Activated CD4-positive, alpha-beta T cell treated with anti-CD3 and anti-CD28 coated beads, Interleukin-2, amount 50 U/mL, for 16 hours (primary cell): ENCODE measurements around the gene CPA5.
"Not testable (repeated sequence)": the region's sequence is repeated elsewhere in the genome, so short reads cannot be mapped to it uniquely, and the experiment has no call there.

Experiments used
- DNase-seq: peaks from one replicate; pipeline ENCODE4 v3.0.0-alpha.2; 2020

CPA5 gene, protein sequence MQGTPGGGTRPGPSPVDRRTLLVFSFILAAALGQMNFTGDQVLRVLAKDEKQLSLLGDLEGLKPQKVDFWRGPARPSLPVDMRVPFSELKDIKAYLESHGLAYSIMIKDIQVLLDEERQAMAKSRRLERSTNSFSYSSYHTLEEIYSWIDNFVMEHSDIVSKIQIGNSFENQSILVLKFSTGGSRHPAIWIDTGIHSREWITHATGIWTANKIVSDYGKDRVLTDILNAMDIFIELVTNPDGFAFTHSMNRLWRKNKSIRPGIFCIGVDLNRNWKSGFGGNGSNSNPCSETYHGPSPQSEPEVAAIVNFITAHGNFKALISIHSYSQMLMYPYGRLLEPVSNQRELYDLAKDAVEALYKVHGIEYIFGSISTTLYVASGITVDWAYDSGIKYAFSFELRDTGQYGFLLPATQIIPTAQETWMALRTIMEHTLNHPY

DNA sequence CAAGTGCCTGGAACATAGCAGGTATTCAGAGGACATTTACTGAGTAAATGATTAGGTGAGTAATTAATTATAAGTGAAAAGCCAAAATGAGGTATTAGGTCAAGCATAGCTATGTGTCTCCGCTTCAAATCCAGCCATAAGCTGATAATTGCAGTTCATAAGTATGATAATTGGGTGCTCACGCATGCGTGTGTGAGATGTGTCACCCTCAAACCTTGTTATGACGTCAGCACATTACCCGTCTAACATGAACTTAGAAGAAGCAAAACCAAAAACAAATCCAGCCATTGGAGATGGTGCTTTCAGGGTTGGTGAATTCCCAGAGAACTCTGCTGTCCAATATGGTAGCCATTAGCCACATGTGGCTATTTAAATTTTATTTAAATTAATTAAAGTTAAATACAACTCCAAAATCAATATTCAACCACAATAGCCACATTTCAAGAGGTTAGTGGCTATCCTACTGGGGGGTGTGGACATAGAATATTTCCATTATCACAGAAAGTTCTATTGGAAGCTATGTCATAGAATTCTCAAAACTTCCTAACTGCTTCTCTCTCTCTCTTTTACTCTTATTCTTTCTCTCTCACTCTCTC, at the start of gene CPA5:
CPA5 (plus strand) TSS at position 546 of the 596 bp plus-strand sequence. CDS start 1,670 bp downstream, outside the sequence.
- DNase-seq, result no peak

DNA sequence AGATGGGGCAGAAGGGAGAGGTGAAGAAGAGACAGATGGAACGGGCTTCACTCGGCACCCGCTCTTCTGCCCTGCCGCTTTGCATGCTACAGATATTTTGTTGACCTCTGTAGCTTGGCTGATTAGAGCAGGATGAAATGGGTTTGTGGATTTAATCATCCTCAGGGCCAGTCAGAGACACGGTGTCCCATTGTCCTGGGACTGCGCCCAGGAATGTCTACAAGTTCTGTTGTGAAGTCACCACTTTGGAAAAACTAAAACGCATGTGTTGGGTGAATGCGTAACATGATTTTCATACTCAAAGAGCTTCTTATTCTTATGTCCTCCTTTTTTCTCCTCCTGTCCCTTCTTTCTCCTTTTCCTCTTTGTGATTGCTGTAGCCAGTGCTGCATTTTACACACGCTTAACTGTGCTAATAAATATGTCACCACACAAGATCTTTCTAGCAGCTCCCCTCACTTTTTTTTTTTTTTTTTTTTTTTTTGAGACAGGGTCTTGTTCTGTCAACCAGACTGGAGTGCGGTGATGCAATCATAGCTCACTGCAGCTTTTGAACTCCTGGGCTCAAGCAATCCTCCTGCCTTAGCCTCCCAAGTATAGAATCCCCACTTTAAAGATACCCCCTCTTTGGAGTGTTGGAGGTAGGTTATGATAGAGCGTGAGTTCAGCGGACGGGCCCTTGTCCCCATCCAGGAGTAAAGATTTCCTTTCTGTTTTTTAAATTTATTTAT, 48.2 kb upstream of the CPA5 start:
- no peak for DNase-seq

DNA sequence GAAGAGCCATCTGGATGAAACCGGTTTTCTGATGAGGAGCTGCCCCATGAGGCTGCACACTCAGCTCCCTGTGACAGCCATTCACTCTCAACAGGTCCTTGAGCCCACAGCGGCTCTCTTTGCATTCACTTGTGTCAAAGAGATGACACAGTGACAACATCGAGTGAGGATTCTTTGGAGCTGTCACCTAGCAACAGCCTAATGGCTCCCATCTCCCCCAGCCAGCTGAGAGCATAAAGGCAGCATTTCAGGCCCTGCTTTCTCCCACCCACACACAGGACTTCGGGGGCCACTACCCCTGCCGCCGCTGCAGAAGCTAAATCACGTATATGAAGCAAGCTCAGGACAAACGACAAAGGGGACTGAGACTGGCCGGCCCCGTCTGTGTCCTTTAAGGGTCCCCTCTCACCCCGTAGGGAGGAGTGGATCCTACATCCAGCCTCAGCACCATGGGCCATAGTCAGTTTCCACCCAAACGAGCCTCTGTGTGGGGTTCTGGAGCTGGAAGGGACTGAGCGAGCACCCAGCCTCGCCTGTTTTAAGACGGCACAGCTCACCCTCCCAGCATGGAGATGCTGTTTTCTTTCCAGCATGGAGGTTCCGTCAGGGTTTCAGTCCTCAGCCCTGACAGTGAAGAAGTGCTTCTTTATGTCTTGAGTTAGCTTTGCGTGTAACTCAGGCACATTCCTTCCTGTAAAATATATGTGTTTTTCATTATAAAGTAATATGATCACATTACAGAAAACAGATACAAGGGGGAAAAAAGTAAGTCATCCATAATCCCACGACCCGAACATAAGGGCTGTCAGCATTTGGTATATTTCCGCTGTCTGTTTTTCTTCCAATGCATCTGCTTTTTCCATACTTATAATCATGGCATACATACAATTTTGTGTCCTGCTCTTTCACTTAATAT, 46.7 kb upstream of the CPA5 start:
- no peak for DNase-seq

DNA sequence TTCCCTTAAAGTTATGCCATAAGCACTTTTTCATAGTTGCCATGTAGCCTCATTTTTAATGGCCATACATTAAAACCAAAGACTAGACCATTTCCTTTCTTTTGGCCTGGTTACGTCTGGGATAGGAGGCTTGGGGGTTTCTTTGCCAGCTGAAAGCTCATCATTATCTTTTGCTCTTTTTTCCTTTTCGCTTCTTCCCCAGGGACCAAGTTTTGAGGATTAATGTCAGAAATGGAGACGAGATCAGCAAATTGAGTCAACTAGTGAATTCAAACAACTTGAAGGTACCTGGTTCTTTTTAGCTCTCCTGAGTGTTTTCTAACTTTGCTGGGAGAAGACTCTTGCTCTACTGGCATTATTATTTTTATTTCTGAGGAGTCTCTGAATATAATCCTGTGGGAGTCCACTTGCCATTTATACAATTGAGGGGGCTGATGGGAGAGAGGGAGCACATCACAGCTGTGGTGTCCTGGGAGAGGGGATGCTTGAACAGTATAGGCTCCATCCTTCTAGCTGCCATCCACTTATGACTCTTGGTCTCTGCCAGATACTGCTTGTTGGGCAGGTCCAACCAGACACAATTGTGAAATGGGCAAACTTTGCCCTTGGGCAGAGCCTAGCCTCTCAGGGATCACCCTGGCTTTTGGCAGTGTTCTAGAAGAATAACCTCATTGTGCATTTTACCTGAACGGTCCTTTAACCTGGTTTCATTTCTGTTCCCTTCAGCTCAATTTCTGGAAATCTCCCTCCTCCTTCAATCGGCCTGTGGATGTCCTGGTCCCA, 45.9 kb upstream of the CPA5 start:
- DNase-seq, result no peak

DNA sequence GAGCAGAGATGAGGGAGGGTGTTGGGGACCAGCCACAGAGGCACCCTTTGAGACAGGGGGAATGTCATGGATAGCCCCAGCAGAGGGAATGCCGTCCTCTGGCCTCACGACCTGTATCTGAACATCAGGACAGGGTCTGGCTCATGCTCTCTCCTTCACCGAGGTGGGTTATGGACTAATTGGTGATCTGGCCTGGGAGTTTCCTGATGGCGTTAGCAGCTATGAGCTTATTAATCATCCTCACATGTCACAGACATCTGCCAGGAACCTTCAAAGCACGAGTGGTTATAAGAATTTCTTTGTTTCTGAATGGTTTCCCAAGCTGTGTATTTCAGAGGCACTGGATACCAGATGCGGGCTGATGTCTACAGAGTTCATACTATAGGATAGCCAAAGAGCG, 44.8 kb upstream of the CPA5 start:
- DNase-seq, result no peak

DNA sequence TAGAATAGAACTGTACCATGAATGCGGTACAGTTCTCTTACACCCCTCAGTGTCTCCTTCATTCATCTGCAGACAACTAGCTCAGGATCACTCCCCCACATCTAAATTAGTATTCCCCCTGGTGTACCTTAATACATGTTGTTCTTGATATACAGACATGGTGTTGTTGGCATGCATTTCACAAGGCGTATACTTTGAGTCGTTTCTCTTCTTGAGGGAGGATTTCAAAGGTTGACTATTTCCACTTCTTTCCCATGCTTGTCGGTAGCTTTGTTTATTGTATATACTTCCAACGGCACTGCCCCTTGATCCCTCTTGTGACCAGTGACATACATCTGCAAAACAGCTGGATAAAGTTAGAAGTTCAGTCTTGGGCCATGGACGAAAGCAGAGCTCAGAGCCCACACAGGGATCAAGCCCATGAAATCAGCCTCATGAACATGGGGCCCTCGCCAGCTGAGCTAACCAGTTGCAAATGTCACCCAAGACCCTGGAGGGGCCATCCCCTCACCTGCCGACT, 43.1 kb upstream of the CPA5 start:
- DNase-seq, result no peak

DNA sequence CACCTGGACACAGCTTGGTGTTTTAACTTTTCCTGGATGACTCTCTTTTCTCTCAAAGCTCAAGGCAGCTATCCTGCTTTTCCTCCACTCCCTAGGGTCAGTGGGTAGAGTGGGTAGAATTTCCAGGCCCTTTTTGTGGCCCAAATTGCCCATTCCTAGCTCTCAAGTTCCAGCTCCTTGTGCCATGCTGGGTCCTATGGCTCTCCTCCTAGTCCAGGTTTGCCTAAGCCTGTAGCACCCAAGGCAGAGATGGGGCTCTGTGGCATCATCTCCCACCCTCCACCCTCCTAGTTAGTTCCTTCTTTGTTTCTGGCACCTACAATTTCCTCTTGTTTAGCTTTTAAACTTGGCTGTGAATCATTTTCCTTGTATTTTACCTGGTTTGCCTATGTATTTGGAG, 42.0 kb upstream of the CPA5 start:
- no peak for DNase-seq

DNA sequence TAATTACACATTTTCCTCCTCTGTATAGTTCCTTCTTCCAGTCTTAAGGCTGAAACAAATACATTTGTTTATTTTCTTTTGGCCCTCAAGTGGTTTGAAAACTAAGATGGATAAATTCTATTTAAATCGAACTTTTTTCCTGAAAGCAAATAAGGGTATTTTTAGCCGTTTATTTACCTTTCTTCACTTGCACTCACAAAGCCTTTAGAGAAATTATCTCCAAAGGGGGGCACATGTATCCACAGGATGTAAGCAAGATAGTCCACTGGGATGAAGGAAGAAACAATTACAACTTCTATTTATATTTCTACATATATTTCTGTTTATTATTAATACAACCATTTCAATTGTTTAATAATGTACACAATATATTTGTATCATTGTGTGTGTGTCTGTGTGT, 41.5 kb upstream of the CPA5 start:
- DNase-seq, result no peak

DNA sequence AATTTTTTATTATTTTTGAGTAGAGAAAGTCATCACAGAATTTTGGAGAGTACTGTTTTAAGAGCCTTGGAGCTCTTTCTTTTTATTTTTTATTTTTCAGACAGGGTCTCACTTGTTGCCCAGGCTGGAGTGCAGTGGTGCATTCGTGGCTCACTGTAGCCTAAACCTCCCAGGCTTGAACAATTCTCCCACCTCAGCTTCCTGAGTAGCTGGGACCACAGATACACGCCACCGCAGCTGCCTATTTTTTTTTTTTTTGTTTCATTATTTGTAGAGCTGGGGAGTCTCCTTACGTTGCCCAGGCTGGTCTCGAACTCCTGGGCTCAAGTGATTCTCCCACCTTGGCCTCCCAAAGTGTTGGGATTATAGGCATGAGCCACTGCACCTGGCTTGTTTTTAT, 41.1 kb upstream of the CPA5 start:
- no peak for DNase-seq

DNA sequence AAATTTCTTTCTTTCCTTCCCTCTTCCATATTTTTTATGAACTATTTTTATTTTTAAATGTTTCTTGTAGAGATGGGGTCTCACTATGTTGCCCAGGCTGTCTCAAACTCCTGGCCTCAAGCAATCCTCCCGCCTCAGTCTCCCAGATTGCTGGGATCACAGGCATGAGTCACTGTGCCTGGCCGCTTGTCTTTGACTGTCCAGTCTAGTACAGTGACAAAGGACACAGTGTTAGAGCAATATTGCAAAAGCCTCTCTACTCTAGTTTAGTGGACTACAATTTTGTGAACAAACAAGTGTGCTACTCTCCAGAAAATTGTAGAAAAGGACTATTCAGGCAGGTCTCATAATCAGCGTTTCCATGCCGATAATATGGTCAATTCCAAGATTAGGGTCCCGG, 40.6 kb upstream of the CPA5 start:
- DNase-seq, result no peak

DNA sequence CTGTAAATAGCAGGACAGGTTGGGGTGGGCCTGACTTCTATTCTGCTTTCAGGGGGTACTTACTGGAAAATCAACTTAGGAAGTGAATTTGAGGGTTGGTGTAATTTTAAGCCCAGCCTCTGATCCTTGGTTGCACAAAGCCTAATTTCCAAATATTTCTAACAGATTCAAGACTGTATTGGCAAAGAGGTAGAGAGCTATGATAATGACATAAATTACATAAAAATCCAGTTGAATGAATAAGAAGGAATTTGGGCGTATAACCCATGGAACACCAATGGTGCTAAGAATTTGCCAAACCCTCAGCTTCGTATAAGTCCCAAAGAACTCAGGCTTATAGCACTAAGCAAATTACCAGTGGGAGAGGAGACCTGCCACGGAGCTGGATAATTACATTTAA, 39.7 kb upstream of the CPA5 start:
- DNase-seq, result no peak

DNA sequence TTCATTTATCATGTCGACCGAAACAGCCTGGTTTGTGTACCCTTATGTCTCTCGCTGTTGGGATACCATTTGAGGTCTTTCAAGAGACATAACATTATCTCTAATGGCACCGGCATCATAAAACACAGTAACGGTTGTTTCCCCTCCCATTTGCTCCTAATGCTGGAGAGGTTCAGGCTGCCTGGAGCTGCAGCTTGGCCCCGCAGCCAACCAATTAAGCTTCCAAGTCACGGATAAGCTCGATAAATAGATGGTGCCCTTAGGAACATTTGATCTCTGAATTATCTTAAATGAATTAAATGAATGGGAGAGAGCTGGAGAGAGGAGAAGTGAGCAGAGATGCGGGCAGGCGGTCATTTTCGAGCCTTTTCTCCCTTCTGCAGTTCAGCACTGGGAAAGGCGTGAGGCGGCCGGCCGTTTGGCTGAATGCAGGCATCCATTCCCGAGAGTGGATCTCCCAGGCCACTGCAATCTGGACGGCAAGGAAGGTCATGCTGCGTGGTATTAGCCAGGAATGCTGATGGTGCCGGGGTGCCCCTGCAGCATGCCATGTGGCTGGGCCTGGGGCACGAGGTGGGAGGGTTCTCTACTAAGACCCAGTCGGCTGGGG, 39.1 kb upstream of the CPA5 start:
- no peak for DNase-seq

DNA sequence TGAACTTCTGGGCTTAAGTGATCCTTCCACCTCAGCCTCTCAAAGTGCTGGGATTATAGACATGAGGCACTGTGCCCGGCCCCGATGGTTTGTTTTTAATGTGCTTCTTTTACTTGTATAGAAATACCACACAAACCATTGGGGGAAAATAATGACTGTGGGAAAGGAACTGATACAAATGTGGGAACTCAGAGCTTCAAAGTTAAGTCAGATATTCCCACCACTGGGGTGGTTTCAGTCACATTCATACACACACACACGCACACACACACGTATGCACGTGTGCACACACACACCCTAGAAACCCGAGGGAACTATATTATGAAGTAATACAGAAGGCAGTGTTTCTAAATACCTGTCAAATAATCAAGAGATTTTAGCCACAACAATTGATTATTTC, 34.6 kb upstream of the CPA5 start:
- no peak for DNase-seq

DNA sequence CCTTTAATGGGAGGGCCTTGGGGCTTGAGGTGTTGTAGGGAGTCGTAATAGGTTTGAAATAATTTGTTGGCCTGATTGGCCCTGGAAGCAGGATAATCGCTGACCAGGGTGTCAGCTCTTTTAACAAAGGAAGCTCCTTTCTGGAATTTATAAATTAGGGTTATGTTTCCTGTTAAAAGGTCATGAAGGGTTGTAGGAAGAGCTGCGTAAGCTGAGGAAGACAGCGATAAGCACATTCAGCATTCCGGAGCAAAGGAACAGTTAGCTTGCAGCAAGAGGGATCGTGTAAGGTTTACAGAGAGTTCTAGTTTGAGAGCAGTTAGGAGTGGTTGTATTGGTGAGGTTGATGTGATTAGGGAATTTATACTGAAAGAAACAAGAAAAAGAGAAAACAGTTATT, 30.3 kb upstream of the CPA5 start:
- no peak for DNase-seq

DNA sequence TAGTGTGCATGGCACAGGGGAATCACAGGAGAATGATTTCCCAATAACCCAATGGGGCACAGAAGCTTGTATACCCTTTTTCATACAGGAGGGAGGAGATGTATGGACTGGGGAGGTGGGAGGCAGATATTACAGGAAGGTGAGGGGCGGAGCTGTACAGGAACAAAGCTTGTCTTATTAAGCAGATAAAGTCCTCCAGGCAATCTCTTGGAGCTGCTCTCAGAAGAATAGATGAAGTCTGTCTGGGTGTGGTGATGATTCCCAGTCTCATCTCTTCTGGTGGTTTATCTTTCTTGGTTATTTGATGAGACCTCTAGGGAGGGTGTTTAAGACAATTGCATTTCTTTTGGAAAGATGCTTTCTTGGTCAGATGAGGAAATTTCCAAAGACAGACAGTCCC, 25.1 kb upstream of the CPA5 start:
- DNase-seq, result no peak

DNA sequence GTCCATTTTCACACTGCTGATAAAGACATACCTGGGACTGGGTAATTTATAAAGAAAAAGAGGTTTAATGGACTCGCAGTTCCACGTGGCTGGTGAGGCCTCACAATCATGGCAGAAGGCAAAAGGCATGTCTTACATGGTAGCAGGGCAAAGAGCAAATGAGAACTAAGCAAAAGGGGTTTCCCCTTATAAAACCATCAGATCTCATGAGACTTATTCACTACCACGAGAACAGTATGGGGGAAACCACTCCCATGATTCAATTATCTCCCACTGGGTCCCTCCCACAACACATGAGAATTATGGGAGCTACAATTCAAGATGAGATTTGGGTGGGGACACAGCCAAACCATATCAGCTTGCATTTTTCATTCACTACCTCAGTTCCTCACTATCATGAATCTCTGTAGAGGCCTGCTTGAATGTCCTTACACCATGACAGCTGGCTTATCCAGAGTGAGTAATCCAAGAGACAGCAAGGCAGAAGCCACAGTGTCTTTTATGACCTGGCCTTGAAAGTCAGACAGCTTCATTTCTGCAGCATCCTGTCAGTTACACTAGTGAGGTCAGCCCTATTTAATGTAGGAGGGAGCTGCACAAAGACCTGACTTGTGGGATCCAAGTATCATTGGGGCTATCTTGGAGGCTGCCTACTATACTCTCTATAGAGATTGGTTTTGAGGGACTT, 22.9 kb upstream of the CPA5 start:
- DNase-seq, result not testable (repeated sequence)

DNA sequence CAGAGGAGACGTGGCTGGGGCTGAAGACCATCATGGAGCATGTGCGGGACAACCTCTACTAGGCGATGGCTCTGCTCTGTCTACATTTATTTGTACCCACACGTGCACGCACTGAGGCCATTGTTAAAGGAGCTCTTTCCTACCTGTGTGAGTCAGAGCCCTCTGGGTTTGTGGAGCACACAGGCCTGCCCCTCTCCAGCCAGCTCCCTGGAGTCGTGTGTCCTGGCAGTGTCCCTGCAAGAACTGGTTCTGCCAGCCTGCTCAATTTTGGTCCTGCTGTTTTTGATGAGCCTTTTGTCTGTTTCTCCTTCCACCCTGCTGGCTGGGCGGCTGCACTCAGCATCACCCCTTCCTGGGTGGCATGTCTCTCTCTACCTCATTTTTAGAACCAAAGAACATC, 22.0 kb upstream of the CPA5 start:
- no peak for DNase-seq

DNA sequence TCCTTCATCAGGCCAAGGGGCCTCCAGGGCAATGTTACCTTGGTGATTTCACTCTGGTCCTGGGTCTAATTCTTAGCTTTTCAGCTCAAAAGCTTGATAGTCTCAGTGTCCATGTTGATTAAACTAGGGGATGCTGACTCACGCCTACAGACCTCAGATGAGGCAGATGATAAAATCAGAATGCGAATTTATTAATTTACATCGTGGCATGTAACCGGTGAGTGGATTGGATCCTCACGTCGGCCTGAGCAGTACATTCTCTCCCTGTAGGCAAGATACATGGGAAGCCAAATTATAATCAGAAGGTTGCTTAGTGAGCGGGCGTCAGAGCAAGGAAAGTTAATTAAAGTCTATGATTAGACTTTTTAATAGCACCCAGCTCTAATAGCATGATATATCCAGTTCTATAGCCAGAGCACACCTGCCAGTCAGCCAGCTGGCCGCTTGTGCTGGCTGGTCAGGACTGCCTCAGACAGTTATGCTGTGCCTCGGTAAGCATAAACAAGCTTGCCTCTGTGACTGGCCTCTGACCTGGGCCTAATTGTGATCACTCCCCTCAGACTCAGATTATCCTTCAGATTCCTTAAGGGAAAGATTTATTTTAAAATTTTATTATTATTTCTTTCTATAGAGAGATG, 20.2 kb upstream of the CPA5 start:
- DNase-seq, result no peak

DNA sequence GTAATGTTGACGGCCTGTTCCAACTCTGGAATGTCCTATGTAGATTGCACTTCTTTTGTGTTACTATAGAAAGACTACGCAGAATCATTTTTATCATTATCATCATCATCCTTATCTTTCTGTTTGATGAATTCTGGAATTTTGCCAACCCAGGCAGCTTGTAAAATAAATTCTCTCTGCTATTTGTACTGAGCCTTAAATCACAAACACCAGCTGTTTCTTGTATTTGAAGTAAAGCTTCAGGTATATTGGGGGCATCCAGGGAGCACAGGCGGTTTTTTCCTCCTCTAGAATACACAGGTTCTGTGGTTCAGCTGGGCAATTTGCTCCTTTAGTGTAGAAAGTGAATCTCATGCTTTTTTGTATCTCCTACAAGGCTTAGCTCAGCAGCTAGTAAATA, 14.9 kb upstream of the CPA5 start:
- DNase-seq, result no peak
